ENCODE measurements around the gene OAT.

The OAT gene

DNA sequence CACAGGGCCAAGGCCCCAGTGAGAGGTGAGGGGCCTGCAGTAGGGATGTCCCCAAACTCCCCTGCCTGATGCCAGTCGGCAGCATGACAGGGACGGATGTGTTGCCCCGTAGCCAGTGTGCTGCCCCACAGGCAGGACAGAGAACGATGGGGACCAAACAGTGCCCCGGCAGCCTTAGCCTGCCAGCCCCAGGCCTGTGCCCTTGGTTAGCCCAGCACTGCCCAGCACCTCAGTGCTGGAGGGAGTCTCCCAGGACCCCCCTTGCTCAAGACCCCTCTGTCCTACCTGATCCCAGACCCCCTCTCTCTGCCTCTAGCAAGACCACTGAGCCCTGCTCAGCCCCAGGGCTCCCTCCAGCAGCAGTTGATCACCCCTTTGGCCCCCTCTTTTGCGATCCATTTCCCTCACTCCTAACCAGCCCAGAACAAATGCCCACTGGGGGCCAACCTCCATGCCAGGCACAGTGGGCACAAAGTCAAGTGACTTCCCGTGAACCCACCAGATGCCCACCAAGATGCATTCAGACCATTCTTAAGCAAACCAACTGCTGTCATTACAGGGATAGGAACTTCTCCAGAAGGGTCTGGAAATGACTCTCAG lies 34.0 kb downstream of the OAT start:
- TF ChIP-seq, protein P1, sequence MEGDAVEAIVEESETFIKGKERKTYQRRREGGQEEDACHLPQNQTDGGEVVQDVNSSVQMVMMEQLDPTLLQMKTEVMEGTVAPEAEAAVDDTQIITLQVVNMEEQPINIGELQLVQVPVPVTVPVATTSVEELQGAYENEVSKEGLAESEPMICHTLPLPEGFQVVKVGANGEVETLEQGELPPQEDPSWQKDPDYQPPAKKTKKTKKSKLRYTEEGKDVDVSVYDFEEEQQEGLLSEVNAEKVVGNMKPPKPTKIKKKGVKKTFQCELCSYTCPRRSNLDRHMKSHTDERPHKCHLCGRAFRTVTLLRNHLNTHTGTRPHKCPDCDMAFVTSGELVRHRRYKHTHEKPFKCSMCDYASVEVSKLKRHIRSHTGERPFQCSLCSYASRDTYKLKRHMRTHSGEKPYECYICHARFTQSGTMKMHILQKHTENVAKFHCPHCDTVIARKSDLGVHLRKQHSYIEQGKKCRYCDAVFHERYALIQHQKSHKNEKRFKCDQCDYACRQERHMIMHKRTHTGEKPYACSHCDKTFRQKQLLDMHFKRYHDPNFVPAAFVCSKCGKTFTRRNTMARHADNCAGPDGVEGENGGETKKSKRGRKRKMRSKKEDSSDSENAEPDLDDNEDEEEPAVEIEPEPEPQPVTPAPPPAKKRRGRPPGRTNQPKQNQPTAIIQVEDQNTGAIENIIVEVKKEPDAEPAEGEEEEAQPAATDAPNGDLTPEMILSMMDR (IDR thresholded peaks at IDR 0.05; ENCODE audit: control insufficient read depth, extremely low read depth, insufficient read depth): no peak
- no peak for DNase-seq (ENCODE audit: low read depth)
- H3K4me3 ChIP-seq (ENCODE audit: low read depth, low read length): no peak overlapping the region

DNA sequence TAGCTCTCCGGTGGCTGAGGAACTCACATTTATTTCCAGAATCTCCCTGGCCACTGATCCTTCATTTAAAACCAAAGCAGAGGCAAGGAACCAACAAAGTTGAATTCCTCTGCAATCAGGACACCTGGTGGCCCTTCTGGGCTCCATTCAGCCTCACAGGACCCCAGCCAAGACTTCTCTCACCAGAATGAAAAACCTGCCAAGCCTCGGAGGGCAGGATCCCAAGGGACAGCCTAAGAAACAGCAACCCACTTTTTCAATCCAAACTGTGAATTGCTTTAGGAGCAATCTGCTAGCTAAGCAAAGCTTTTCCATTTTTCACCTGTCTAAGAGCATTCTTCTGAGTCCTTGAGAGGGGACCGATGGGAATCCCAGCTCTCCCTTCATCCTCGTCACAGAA lies 34.6 kb downstream of the OAT start:
- H3K4me3 ChIP-seq (ENCODE audit: low read depth, low read length): no peak overlapping the region
- no peak for DNase-seq (ENCODE audit: low read depth)
- TF ChIP-seq, protein P1 (IDR thresholded peaks at IDR 0.05; ENCODE audit: control insufficient read depth, extremely low read depth, insufficient read depth): no peak

DNA sequence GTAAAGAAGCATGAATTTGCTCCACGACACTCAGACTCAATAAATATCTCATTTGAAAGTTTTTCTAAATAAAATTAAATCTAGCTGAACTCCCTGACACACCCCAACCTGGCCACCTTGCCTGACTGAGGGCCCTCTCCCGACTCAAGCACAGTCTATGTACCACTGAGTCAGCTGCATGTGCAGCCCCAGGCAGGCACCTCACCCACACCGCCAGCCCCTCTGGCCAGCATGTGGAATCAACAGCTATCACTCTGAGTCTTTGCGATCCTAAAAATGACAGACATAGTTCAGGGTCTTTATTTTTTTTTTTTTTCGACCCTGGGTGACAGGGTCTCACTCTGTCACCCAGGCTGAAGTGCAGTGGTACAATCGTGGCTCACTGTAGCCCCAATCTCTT lies 35.2 kb downstream of the OAT start:
- no peak overlapping the region for H3K4me3 ChIP-seq (ENCODE audit: low read depth, low read length)
- TF ChIP-seq, protein P1 (IDR thresholded peaks at IDR 0.05; ENCODE audit: control insufficient read depth, extremely low read depth, insufficient read depth): no peak

DNA sequence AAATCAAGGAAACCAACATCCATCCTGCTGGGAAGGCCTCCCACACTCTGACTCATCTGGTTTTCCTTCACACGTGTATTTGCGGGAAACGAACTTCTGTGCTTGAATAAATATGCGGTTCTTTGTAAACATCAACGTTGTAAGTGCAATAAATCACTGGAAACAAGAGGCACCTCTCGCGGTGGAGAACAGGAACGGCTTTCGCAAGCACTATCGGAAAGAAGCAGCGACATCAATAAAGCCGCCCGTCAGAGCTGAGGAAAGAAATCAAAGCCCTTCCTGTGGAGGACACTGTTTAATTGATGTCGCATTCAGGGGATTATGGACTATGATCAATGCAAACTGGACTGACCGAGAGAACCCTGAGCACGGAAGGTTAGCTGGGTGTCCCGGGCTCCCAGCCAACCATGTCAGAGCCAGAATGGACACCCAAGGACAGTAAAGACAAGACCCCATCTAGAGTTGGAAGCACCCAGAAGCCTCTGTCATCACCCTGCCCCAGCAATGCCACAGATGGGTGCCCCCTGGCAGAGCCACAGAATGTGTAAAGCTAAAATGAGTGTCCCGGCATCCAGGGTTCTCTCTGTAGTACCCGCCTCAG lies 37.6 kb downstream of the OAT start:
- TF ChIP-seq, protein P1 (IDR thresholded peaks at IDR 0.05; ENCODE audit: control insufficient read depth, extremely low read depth, insufficient read depth): no peak

More for the DNA sequence above, 35.2 kb downstream of the OAT start:
- no peak for DNase-seq (ENCODE audit: low read depth)

DNA sequence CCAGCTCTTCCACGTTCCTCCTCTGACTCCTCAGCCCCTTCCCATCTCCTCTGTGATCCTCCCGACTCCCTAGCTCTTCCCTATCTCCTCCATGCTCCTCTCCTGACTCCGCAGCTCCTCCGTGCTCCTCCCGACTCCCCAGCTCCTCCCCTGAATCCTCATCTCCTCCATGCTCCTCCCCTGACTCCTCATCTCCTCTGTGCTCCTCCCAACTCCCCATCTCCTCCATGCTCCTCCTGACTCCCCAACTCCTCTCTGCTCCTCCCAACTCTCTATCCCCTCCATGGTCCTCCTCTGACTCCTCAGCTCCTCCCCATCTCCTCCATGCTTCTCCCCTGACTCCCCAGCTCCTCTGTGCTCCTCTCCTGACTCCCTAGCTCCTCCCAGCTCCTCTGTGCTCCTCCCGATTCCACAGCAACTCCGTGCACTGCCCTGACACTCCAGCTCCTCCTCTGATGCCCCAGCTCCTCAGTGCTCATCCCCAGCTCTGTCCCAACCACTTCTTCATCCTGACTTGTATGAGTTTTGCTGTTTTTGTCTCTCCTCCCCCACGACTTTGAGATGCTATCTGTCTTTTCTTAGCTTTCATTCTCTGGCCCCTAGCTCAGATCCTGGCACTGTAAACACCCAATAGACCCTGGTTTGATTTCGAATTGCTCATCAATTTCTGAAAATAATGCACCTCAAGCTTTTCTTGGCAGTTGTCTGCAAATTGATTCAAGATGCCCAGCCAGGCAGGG lies 38.3 kb downstream of the OAT start:
- DNase-seq (ENCODE audit: low read depth): no peak
- H3K4me3 ChIP-seq (ENCODE audit: low read depth, low read length): no peak overlapping the region
- TF ChIP-seq, protein P1 (IDR thresholded peaks at IDR 0.05; ENCODE audit: control insufficient read depth, extremely low read depth, insufficient read depth): no peak

More for the DNA sequence above, 37.6 kb downstream of the OAT start:
- H3K4me3 ChIP-seq (ENCODE audit: low read depth, low read length): no peak overlapping the region
- DNase-seq (ENCODE audit: low read depth): no peak

DNA sequence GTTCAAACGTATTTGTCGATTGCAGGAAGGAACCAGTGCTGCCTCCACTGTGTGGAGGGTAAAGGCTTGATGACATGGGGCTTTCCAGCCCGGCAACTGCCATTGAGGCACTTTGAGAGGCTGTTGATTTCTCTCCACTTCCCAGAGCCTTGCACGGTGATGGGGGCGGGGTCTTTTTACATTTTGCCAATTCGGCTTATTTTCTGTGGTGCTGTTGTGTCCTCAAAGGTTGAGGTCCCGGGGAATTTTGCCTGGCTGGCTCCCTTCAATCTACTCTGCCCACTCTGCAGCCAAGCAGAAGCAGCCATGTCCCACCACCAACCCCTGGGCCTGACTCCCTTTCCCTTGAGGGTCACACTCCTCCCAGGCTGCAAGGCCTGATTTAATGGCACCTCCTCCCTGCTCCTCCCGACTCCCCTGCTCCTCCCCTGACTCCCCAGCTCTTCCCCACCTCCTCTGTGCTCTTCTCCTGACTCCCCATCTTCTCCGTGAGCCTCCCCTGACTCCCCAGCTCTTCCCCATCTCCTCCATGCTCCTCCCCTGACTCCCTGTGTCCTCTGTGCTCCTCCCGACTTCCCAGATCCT lies 39.0 kb downstream of the OAT start:
- TF ChIP-seq, protein P1 (IDR thresholded peaks at IDR 0.05; ENCODE audit: control insufficient read depth, extremely low read depth, insufficient read depth): no peak

More for the DNA sequence above, 39.0 kb downstream of the OAT start:
- no peak overlapping the region for H3K4me3 ChIP-seq (ENCODE audit: low read depth, low read length)
- no peak for DNase-seq (ENCODE audit: low read depth)

All from LNCaP clone FGC (cell line).